Right lobe of liver (tissue), 6 donors: ENCODE measurements around the gene ANKRD45. TPM values are rescaled to one million over a fixed set of nuclear protein-coding genes. Genes with fewer than 3 reads are reported as not detected.

Experiments
- ATAC-seq, 4 donors: fragments of 200-7000 bp; cut with Tn5 transposase; one replicate each; pipeline ENCODE4 v1.9.1; 2020; ENCODE audit warnings: mild to moderate bottlenecking in 4 of 4, moderate library complexity in 4 of 4
- DNase-seq, 3 donors: peaks; one replicate each; pipeline ENCODE4 v3.0.0-alpha.2; 2020
- H3K27ac ChIP-seq, 3 donors: fragments of 200-600 bp; one replicate each; pipeline ENCODE4 v1.8.0; 2022
- H3K27me3 ChIP-seq, 2 donors: fragments of 200-600 bp; one replicate each; pipeline ENCODE4 v1.8.0; 2022
- H3K36me3 ChIP-seq, 4 donors: fragments of 200-600 bp; sonication (generic) in 1 of 4; one replicate each; pipeline versions ENCODE4 v1.5.1 to v1.8.0; 2017 to 2022; ENCODE audit warnings: control low read depth in 1 of 4
- H3K4me1 ChIP-seq, 4 donors: fragments of 200-600 bp; sonication (generic) in 1 of 4; one replicate each; pipeline versions ENCODE4 v1.5.1 to v1.8.0; 2017 to 2022; ENCODE audit warnings: control low read depth in 1 of 4
- H3K4me3 ChIP-seq, 3 donors: fragments of 200-600 bp; one replicate each; pipeline ENCODE4 v1.8.0; 2022
- H3K9me3 ChIP-seq, 4 donors: fragments of 200-600 bp; sonication (generic) in 1 of 4; one replicate each; pipeline versions ENCODE4 v1.5.1 to v1.8.0; 2017 to 2022; ENCODE audit warnings: control low read depth in 1 of 4
- POLR2A ChIP-seq: fragments of 450-650 bp; IDR thresholded peaks from one replicate; pipeline ENCODE4 v1.6.1; 2017; ENCODE audit warnings: antibody characterized with exemption, mild to moderate bottlenecking
- WGBS: methylation state at CpG from one replicate; pipeline ENCODE4 v1.1.6; 2018; ENCODE audit warnings: low coverage, low lambda C conversion rate; ENCODE audit not compliant: insufficient coverage; ENCODE audit errors: missing lambda C conversion rate; 5-methylcytosine and 5-hydroxymethylcytosine counted together
- intact Hi-C, 2 donors: fragments of 100-400 bp; cut with DNase I; formaldehyde crosslinking; loops; one replicate each; pipeline versions ENCODE4 v1.11.2 to v1.14.1; 2022
- total RNA-seq, 6 experiments: library from RNA; depleted of rRNA in 2 of 6; stranded (reverse); fragments of >200 nt in 2 of 6; fragmentation: NEBNext Ultra II Directional in 3 of 6; extraction: Animal tissue kit (Norgen Biotek cat#: 25700) in 3 of 6; gene quantifications; one replicate each; pipeline versions ENCODE4 v1.1.0 to v1.2.4, GENCODE V29; 2016 to 2023
- TF ChIP-seq, protein P1 (sequence below), 4 donors: fragments of 200-600 bp in 3 of 4; fragments of 450-650 bp in 1 of 4; IDR thresholded peaks; one replicate each; pipeline versions ENCODE4 v1.5.1 to v1.8.0; 2016 to 2022; ENCODE audit warnings: antibody characterized with exemption in 4 of 4, mild to moderate bottlenecking in 2 of 4
- donor health status: DM: no; HTN: yes; CAD: no.
- donor health status: DM: no; HTN: no; CAD: no.
- donor health status: DM: no; HTN: no; CAD: no.
- donor health status: DM: no; HTN: yes; CAD: no.
- donor health status: DM: no; HTN: yes; CAD: no.

ANKRD45 gene
- total RNA-seq, 6 experiments from 2014 or later: 0.15 TPM; not detected in 5

DNA sequence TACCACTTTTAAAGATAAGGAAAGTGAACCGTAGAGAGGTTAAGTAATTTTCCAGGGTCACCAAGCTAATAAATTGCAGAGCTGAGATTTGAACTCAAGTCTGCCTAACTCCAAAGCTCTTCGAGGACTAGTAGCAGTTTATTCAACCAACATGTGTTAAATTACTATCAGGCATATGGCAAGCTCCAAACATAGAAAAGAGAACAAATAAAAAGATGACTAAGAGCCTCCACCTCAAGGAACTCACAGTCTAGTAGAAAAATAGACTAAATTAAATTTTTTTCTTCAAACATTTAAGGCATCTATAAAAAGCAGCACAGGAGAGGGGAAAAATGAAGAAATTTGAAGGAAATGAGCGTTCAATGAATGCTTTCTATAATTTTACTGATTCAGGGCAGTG is 89.0 kb downstream of the ANKRD45 start:
- TF ChIP-seq, protein P1, sequence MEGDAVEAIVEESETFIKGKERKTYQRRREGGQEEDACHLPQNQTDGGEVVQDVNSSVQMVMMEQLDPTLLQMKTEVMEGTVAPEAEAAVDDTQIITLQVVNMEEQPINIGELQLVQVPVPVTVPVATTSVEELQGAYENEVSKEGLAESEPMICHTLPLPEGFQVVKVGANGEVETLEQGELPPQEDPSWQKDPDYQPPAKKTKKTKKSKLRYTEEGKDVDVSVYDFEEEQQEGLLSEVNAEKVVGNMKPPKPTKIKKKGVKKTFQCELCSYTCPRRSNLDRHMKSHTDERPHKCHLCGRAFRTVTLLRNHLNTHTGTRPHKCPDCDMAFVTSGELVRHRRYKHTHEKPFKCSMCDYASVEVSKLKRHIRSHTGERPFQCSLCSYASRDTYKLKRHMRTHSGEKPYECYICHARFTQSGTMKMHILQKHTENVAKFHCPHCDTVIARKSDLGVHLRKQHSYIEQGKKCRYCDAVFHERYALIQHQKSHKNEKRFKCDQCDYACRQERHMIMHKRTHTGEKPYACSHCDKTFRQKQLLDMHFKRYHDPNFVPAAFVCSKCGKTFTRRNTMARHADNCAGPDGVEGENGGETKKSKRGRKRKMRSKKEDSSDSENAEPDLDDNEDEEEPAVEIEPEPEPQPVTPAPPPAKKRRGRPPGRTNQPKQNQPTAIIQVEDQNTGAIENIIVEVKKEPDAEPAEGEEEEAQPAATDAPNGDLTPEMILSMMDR (IDR thresholded peaks at IDR 0.05): no peak
- no peak for TF ChIP-seq POLR2A
- DNase-seq (no peak), ATAC-seq (no peak)
- no peaks in the 10 kb centered on the region for H3K27me3 ChIP-seq
- H3K36me3 ChIP-seq: no peaks in the 10 kb centered on the region
- 67% methylated on average over 3 of the region's 3 CpGs for WGBS
- intact Hi-C loops: no loop called here
- no peaks in the 10 kb centered on the region for H3K4me1 ChIP-seq
- no peak overlapping the region for H3K4me3 ChIP-seq
- H3K9me3 ChIP-seq: no peaks in the 10 kb centered on the region
- no peak overlapping the region for H3K27ac ChIP-seq

DNA sequence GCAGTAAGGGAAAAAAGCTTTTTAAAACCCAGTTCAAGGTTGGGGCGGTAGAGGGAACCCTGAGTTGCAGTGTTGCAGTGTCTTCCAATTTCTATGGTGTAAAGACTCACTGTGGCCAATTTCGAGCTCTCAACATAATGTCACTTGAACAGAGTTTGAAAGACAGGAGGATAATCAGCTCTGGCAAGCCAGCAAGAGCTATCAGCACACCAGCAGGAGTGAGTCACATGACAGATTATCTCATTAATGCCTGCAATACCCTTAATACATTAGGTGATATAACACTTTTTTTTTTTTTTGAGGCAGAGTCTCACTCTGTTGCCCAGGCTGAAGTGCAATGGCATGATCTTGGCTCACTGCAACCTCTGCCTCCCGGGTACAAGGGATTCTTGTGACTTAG is 89.6 kb downstream of the ANKRD45 start:
- TF ChIP-seq, protein P1 (IDR thresholded peaks at IDR 0.05): no peak
- TF ChIP-seq POLR2A: no peak
- Histone ChIP-seq H3K9me3 (no peaks in the 10 kb centered on the region), H3K36me3 (no peaks in the 10 kb centered on the region), H3K27me3 (no peaks in the 10 kb centered on the region), H3K27ac (no peak overlapping the region), H3K4me3 (no peak overlapping the region), H3K4me1 (no peaks in the 10 kb centered on the region)
- intact Hi-C loops: no loop called here
- 66% methylated on average over 3 of the region's 3 CpGs for WGBS
- no peak for ATAC-seq
- no peak for DNase-seq

DNA sequence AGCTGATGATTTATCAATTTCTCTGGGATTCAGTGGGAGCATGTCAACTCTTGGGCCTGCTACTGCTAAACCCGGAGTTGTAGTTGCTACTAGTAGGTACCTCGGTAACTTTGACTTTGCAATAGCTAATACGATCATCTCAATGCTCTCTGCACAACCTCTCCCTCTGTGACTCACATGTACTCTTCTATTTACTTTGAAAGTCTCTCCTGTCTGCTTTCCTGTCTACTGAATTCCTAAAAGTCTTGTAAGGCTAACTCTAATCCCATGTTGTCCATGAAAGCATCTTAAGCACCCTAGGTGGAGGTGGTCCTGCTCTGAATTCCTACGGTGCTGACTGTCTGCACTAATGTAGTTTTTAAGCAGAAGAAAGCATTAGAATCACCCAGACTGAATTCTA is 96.1 kb downstream of the ANKRD45 start:
- H3K4me3 ChIP-seq: no peak overlapping the region
- intact Hi-C loops: no loop called here
- DNase-seq (no peak), ATAC-seq (no peak)
- no peak for TF ChIP-seq POLR2A
- TF ChIP-seq, protein P1 (IDR thresholded peaks at IDR 0.05): no peak
- no peak overlapping the region for H3K27ac ChIP-seq
- WGBS: 80% methylated on average over 4 of the region's 4 CpGs
- no peaks in the 10 kb centered on the region for H3K9me3 ChIP-seq
- no peaks in the 10 kb centered on the region for H3K27me3 ChIP-seq
- H3K36me3 ChIP-seq: no peaks in the 10 kb centered on the region
- no peaks in the 10 kb centered on the region for H3K4me1 ChIP-seq

DNA sequence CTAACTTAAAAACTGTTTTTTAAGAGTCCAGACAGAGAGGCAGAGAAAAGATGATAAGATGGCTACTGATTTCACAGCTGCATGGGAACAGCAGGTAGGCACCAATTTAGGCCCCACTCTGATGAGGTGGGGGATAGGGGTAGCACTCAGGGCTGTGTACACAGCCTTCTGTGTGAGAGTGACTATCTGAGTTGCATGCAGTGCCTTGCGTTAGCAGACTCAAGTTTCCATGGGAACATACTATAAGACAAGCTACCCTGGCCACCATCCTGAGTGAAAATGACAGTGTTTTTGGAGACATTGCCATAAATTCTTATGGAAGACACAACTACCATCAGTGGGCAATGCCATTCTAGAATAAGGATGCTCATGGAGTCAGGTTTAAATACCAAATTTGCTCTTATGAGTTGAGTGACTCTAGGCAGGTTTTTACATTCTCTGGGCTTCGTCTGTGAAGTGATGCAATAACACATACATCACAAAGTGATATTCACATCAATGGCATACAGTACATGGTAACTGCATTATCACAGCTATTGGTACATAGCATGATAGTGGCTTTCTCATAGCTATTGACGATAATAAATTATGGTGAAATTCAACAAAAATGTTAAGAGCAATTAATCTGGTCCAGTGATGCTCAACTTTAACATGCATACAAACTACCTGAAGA is 97.3 kb downstream of the ANKRD45 start:
- Histone ChIP-seq H3K27me3 (no peaks in the 10 kb centered on the region), H3K4me3 (no peak overlapping the region), H3K36me3 (no peaks in the 10 kb centered on the region), H3K27ac (no peak overlapping the region), H3K9me3 (no peaks in the 10 kb centered on the region), H3K4me1 (no peaks in the 10 kb centered on the region)
- WGBS: 73% methylated on average over 2 of the region's 3 CpGs
- no peak for DNase-seq
- intact Hi-C loops: no loop called here
- TF ChIP-seq POLR2A: no peak
- TF ChIP-seq, protein P1 (IDR thresholded peaks at IDR 0.05): no peak
- no peak for ATAC-seq
